SK-N-MC (cell line): ENCODE data around the gene NAA35.

Experiments used
- EZH2 ChIP-seq: fragments of 200-600 bp; sonication (generic); IDR thresholded peaks from one replicate; pipeline ENCODE4 v1.6.1; 2017; ENCODE audit warnings: antibody characterized with exemption
- FOXP2 ChIP-seq: optimal IDR thresholded peaks from 2 replicates; pipeline ENCODE3; 2011; ENCODE audit warnings: mild to moderate bottlenecking, moderate library complexity; ENCODE audit not compliant: insufficient read depth; ENCODE audit errors: extremely low read length, control extremely low read depth
- POLR2AphosphoS5 ChIP-seq: IDR thresholded peaks from 2 replicates; pipeline ENCODE4 v1.6.1; 2012; ENCODE audit warnings: mild to moderate bottlenecking, low read depth, low read length, borderline replicate concordance

DNA sequence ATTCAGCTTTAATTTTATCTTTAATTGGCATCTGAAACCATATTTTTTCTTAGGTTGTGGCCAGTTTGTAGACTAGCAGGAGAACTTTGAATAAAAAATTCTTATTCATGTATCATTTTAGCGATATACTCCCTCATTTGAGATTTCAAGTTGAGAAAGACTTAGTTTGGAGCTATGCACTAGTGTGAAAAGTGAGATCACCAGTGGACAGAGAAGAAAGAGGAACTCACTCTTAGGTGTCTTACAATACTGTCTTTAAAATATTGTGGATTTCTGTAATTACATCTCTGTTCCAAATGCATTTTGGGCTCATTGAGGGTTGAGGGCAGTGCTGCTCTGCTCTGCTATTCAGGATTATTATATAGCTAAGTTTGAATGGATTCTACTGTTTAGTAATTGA is 54.7 kb downstream of the NAA35 start:
- TF ChIP-seq EZH2, result no peak
- no peak for TF ChIP-seq POLR2AphosphoS5
- no peak for TF ChIP-seq FOXP2
